ENCODE data around the gene CLCNKB. TPM values are rescaled to one million over a fixed set of nuclear protein-coding genes. Genes with fewer than 3 reads are reported as not detected.
"Not testable (repeated sequence)": the region's sequence is repeated elsewhere in the genome, so short reads cannot be mapped to it uniquely, and the experiment has no call there.

CLCNKB gene
- polyA plus RNA-seq (2013, experiment 1 of 4) = 1.8 TPM
- 2.6 TPM for polyA plus RNA-seq (2013, experiment 2 of 4)
- polyA plus RNA-seq (2013, experiment 3 of 4) = 2.8 TPM
- 3.2 TPM for polyA plus RNA-seq (2013, experiment 4 of 4)

DNA sequence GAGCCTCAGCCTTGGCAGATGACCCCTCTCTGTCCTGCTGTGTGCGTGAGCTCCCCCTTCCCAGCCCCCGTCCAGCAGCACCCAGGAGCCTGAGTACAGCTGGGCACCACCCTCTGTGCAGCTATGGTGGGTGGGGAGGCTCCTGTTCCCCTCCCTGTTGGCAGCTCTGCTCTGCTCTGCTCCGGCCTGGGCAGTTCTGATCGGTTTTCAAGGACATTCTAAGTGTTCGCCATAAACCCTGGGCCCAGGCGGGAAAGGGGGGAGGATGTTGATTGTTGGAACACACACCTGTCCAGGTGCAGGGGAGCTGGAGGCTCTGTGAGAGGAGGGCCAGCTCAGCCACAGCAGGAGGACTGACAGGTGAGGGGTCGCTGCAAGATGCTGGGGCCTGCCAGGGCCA is at the start of gene CLCNKB:
Gene CLCNKB, plus strand, starts transcription at position 262 of the 400 bp plus-strand sequence. CDS start 711 bp downstream, outside the sequence.
- 88 to 92% methylated on average over 7 of the region's 7 CpGs for WGBS, 2 experiments
- peaks cover 4% of the 10 kb centered on the region for H3K27me3 ChIP-seq (ENCODE audit: control insufficient read depth, insufficient read depth, low read length, poor library complexity, severe bottlenecking)
- no peaks in the 10 kb centered on the region for H3K36me3 ChIP-seq (ENCODE audit: control insufficient read depth, insufficient read depth, low read length)
- no peaks in the 10 kb centered on the region for H3K9me3 ChIP-seq (ENCODE audit: control insufficient read depth, low read length)
- no peak within 1 kb of the TSS for H3K27ac ChIP-seq (ENCODE audit: insufficient read depth, low read depth, low read length, poor library complexity, severe bottlenecking)
- no peak within 1 kb of the TSS for H3K4me3 ChIP-seq (ENCODE audit: insufficient read depth, low read depth, low read length)
- no peaks in the 10 kb centered on the region for H3K4me1 ChIP-seq (ENCODE audit: control insufficient read depth, insufficient read depth, low read length)

GRCh38 chr1:15994081-15994480 is 49.5 kb upstream of the CLCNKB start:
- peaks cover 14% of the 10 kb centered on the region for H3K27me3 ChIP-seq (ENCODE audit: control insufficient read depth, insufficient read depth, low read length, poor library complexity, severe bottlenecking)
- H3K4me3 ChIP-seq (ENCODE audit: insufficient read depth, low read depth, low read length) = no peak overlapping the region
- H3K27ac ChIP-seq (ENCODE audit: insufficient read depth, low read depth, low read length, poor library complexity, severe bottlenecking) = no peak overlapping the region
- no peaks in the 10 kb centered on the region for H3K4me1 ChIP-seq (ENCODE audit: control insufficient read depth, insufficient read depth, low read length)
- H3K9me3 ChIP-seq (ENCODE audit: control insufficient read depth, low read length) = no peaks in the 10 kb centered on the region
- 89 to 91% methylated on average over 10 of the region's 10 CpGs for WGBS, 2 experiments
- no peaks in the 10 kb centered on the region for H3K36me3 ChIP-seq (ENCODE audit: control insufficient read depth, insufficient read depth, low read length)

- no peaks in the 10 kb centered on the region for H3K9me3 ChIP-seq (ENCODE audit: control insufficient read depth, low read length)
- WGBS, 2 experiments = 82 to 84% methylated on average over 10 to 11 of the region's 11 CpGs
These were observed 48.8 kb upstream of the CLCNKB start for GRCh38 chr1:15994590-15995351.

DNA sequence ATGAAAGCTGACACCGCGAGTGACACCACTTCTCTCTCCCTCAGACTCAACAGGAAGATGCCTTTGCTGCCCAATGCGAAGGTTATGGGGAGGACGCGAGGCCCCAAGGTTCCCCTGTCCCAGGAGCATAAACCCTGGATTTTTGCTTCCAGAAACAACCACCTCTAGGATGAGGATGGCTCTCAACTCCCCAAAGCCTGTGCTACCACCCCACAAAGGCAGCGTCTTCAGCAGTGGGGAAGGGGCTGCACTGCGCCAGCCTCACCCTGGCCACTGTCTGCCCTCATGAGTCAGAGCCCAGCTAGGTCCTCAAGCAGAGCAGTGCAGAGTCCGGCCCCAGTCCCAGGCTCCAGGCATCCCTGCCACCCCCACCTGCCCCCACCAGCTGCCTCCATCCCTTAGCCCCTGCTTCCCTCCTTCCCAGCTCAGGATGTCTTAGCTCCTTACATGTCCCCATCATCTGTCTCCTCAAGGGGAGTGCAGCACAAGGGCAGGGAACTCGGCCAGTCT is 46.5 kb upstream of the CLCNKB start:
- Histone ChIP-seq H3K9me3 (ENCODE audit: control insufficient read depth, low read length) (no peaks in the 10 kb centered on the region), H3K4me3 (ENCODE audit: insufficient read depth, low read depth, low read length) (no peak overlapping the region), H3K36me3 (ENCODE audit: control insufficient read depth, insufficient read depth, low read length) (no peaks in the 10 kb centered on the region), H3K27me3 (ENCODE audit: control insufficient read depth, insufficient read depth, low read length, poor library complexity, severe bottlenecking) (peaks cover 39% of the 10 kb centered on the region), H3K27ac (ENCODE audit: insufficient read depth, low read depth, low read length, poor library complexity, severe bottlenecking) (no peak overlapping the region), H3K4me1 (ENCODE audit: control insufficient read depth, insufficient read depth, low read length) (no peaks in the 10 kb centered on the region)
- WGBS, 2 experiments = 86 to 88% methylated on average over 9 of the region's 9 CpGs

More at GRCh38 chr1:15994590-15995351, 48.8 kb upstream of the CLCNKB start:
- Histone ChIP-seq H3K4me1 (ENCODE audit: control insufficient read depth, insufficient read depth, low read length) (no peaks in the 10 kb centered on the region), H3K36me3 (ENCODE audit: control insufficient read depth, insufficient read depth, low read length) (no peaks in the 10 kb centered on the region), H3K27me3 (ENCODE audit: control insufficient read depth, insufficient read depth, low read length, poor library complexity, severe bottlenecking) (peaks cover 18% of the 10 kb centered on the region), H3K27ac (ENCODE audit: insufficient read depth, low read depth, low read length, poor library complexity, severe bottlenecking) (no peak overlapping the region), H3K4me3 (ENCODE audit: insufficient read depth, low read depth, low read length) (no peak overlapping the region)

DNA sequence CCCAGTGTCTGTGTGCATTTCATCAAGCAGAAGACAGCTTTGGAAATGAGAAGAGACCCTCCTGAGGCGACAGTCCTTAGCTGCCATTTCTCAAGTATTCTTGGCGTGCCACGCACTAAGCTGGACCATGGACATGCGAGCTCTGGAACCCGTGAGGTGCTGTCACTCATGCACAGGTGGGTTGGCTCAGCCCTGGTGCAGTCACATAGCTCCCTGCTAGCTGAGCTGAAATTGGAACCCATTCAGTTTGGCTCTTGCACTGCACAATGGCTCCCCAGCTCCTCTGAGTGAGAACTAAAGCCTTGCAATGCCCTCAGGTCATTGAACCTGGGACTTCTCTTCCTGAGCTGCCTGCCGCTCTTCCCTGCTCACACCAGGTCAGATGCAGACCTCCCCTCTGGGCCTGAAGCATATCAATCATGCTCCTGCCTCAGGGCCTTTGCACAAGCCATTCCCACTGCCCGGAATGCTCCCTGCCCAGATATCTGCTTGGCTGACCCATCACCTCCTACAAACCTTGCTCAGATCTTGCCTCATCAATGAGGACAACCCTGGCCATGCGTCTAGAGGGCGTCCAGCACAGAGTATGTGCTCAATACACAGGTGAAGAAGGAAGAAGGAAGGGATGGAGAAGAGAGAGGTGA is 45.8 kb upstream of the CLCNKB start:
- H3K27me3 ChIP-seq (ENCODE audit: control insufficient read depth, insufficient read depth, low read length, poor library complexity, severe bottlenecking) = peaks cover 46% of the 10 kb centered on the region
- H3K27ac ChIP-seq (ENCODE audit: insufficient read depth, low read depth, low read length, poor library complexity, severe bottlenecking) = no peak overlapping the region
- no peaks in the 10 kb centered on the region for H3K36me3 ChIP-seq (ENCODE audit: control insufficient read depth, insufficient read depth, low read length)
- no peaks in the 10 kb centered on the region for H3K9me3 ChIP-seq (ENCODE audit: control insufficient read depth, low read length)
- no peaks in the 10 kb centered on the region for H3K4me1 ChIP-seq (ENCODE audit: control insufficient read depth, insufficient read depth, low read length)
- no peak overlapping the region for H3K4me3 ChIP-seq (ENCODE audit: insufficient read depth, low read depth, low read length)
- WGBS, 2 experiments = 90 to 91% methylated on average over 9 of the region's 9 CpGs

DNA sequence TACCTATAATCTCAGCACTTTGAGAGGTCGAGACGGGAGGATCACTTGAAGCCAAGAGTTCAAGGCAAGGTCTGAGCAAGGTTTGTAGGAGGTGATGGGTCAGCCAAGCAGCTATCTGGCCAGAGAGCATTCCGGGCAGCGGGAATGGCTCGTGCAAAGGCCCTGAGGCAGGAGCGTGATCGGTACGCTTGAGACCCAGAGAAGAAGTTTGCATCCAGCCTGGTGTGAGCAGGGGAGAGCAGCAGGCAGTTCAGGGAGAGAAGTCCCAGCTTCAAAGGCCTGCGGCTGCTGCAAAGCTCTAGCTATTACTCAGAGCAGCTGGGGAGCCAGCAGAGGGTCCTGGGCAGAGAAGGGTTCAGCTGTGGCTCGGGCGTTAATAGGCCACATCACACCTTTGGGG is 44.7 kb upstream of the CLCNKB start:
- H3K4me1 ChIP-seq (ENCODE audit: control insufficient read depth, insufficient read depth, low read length) = peaks cover 3% of the 10 kb centered on the region
- no peaks in the 10 kb centered on the region for H3K9me3 ChIP-seq (ENCODE audit: control insufficient read depth, low read length)
- H3K27me3 ChIP-seq (ENCODE audit: control insufficient read depth, insufficient read depth, low read length, poor library complexity, severe bottlenecking) = peaks cover 56% of the 10 kb centered on the region
- H3K27ac ChIP-seq (ENCODE audit: insufficient read depth, low read depth, low read length, poor library complexity, severe bottlenecking) = no peak overlapping the region
- H3K36me3 ChIP-seq (ENCODE audit: control insufficient read depth, insufficient read depth, low read length) = no peaks in the 10 kb centered on the region
- 91 to 94% methylated on average over 11 of the region's 11 CpGs for WGBS, 2 experiments
- H3K4me3 ChIP-seq (ENCODE audit: insufficient read depth, low read depth, low read length) = no peak overlapping the region

GRCh38 chr1:16001274-16001673 is 42.3 kb upstream of the CLCNKB start:
- not testable (repeated sequence) for H3K4me1 ChIP-seq (ENCODE audit: control insufficient read depth, insufficient read depth, low read length); H3K36me3 ChIP-seq (ENCODE audit: control insufficient read depth, insufficient read depth, low read length); H3K27ac ChIP-seq (ENCODE audit: insufficient read depth, low read depth, low read length, poor library complexity, severe bottlenecking); H3K4me3 ChIP-seq (ENCODE audit: insufficient read depth, low read depth, low read length); H3K9me3 ChIP-seq (ENCODE audit: control insufficient read depth, low read length)
- WGBS, 2 experiments = 90 to 94% methylated on average over 10 of the region's 10 CpGs
- peaks cover 79% of the 10 kb centered on the region for H3K27me3 ChIP-seq (ENCODE audit: control insufficient read depth, insufficient read depth, low read length, poor library complexity, severe bottlenecking)

DNA sequence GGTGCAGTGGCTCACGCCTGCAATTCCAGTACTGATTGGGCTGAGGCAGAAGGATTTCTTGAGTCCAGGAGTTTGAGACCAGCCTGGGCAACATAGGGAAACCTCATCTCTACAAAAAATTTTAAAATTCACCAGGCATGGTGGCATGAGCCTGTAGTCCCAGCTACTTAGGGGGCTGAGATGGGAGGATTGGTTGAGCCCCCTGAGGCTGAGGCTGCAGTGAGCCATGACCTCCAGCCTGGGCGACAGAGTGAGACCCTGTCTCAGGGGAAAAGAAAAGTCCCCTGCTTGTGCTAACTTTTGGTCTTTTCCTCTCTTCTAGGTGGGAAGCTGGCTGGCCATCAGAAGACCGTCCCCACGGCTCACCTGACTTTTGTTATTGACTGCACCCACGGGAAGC is 38.0 kb upstream of the CLCNKB start:
- no peaks in the 10 kb centered on the region for H3K9me3 ChIP-seq (ENCODE audit: control insufficient read depth, low read length)
- H3K4me3 ChIP-seq (ENCODE audit: insufficient read depth, low read depth, low read length) = no peak overlapping the region
- no peak overlapping the region for H3K27ac ChIP-seq (ENCODE audit: insufficient read depth, low read depth, low read length, poor library complexity, severe bottlenecking)
- peaks cover 4% of the 10 kb centered on the region for H3K4me1 ChIP-seq (ENCODE audit: control insufficient read depth, insufficient read depth, low read length)
- H3K27me3 ChIP-seq (ENCODE audit: control insufficient read depth, insufficient read depth, low read length, poor library complexity, severe bottlenecking) = peaks cover 72% of the 10 kb centered on the region
- H3K36me3 ChIP-seq (ENCODE audit: control insufficient read depth, insufficient read depth, low read length) = no peaks in the 10 kb centered on the region
- WGBS, 2 experiments = 88 to 92% methylated on average over 5 of the region's 5 CpGs

DNA sequence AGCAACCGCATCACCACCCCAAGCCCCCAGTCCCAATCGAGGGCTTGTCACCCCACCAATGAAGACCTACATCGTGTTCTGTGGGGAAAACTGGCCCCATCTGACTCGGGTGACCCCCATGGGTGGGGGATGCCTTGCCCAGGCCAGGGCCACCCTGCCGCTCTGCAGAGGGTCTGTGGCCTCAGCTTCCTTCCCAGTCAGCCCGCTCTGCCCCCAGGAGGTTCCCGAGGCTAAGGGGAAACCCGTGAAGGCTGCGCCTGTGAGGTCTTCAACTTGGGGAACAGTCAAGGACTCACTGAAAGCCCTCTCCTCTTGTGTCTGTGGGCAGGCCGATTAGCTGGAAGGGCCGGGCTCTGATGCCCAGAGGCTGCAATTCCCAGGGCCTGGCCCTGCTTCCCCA is 37.6 kb upstream of the CLCNKB start:
- Histone ChIP-seq H3K36me3 (ENCODE audit: control insufficient read depth, insufficient read depth, low read length) (no peaks in the 10 kb centered on the region), H3K27ac (ENCODE audit: insufficient read depth, low read depth, low read length, poor library complexity, severe bottlenecking) (no peak overlapping the region), H3K4me1 (ENCODE audit: control insufficient read depth, insufficient read depth, low read length) (peaks cover 4% of the 10 kb centered on the region), H3K27me3 (ENCODE audit: control insufficient read depth, insufficient read depth, low read length, poor library complexity, severe bottlenecking) (peaks cover 71% of the 10 kb centered on the region), H3K4me3 (ENCODE audit: insufficient read depth, low read depth, low read length) (no peak overlapping the region), H3K9me3 (ENCODE audit: control insufficient read depth, low read length) (no peaks in the 10 kb centered on the region)
- WGBS, 2 experiments = 87 to 89% methylated on average over 11 of the region's 11 CpGs

All from ectodermal cell (in vitro differentiated cells).